Measurements from ENCODE around the gene MPEG1. TPM values are rescaled to one million over a fixed set of nuclear protein-coding genes. Genes with fewer than 3 reads are reported as not detected.

MPEG1 gene
- polyA plus RNA-seq, 2 of the 4 experiments (the other 2 are of a cell fraction), result not detected

- no peaks in the 10 kb centered on the region for H3K9me3 ChIP-seq
- WGBS (ENCODE audit: missing lambda C conversion rate), result 73% methylated on average over 14 of the region's 14 CpGs
- no peak for DNase-seq (ENCODE audit: low read depth in 1 of 2, low spot score in 1 of 2)
- CTCF ChIA-PET, result interaction anchor here (0.5 to 12.3 kb wide), 4 partner anchors 25 to 79 kb away, joined by 3 to 161 read pairs (median 7); partner anchors contain the start of gene DTX4
- ATAC-seq, result no peak
- no peak overlapping the region for H3K4me3 ChIP-seq
- FAIRE-seq, result no peak
- POLR2A ChIA-PET, result no interaction called here
- H3K4me1 ChIP-seq, result no peaks in the 10 kb centered on the region
- no peak overlapping the region for H3K27ac ChIP-seq
- no peak overlapping the region for H3K4me2 ChIP-seq
- TF ChIP-seq FOXS1 (CRISPR knock-in tag; IDR thresholded peaks at IDR 0.05) (no peak), SMC3 (IDR thresholded peaks at IDR 0.05) (no peak), HOXB13 (CRISPR knock-in tag; IDR thresholded peaks at IDR 0.05; ENCODE audit: low read depth) (no peak), CEBPB (IDR thresholded peaks at IDR 0.05) (no peak), CTCF (IDR thresholded peaks at IDR 0.05) (no peak), FOSL2 (IDR thresholded peaks at IDR 0.05) (no peak), FOSL2 (CRISPR knock-in tag; IDR thresholded peaks at IDR 0.05) (no peak), RCOR1 (IDR thresholded peaks at IDR 0.05; ENCODE audit: low read depth, low read length) (no peak)
- TF ChIP-seq, protein P1, sequence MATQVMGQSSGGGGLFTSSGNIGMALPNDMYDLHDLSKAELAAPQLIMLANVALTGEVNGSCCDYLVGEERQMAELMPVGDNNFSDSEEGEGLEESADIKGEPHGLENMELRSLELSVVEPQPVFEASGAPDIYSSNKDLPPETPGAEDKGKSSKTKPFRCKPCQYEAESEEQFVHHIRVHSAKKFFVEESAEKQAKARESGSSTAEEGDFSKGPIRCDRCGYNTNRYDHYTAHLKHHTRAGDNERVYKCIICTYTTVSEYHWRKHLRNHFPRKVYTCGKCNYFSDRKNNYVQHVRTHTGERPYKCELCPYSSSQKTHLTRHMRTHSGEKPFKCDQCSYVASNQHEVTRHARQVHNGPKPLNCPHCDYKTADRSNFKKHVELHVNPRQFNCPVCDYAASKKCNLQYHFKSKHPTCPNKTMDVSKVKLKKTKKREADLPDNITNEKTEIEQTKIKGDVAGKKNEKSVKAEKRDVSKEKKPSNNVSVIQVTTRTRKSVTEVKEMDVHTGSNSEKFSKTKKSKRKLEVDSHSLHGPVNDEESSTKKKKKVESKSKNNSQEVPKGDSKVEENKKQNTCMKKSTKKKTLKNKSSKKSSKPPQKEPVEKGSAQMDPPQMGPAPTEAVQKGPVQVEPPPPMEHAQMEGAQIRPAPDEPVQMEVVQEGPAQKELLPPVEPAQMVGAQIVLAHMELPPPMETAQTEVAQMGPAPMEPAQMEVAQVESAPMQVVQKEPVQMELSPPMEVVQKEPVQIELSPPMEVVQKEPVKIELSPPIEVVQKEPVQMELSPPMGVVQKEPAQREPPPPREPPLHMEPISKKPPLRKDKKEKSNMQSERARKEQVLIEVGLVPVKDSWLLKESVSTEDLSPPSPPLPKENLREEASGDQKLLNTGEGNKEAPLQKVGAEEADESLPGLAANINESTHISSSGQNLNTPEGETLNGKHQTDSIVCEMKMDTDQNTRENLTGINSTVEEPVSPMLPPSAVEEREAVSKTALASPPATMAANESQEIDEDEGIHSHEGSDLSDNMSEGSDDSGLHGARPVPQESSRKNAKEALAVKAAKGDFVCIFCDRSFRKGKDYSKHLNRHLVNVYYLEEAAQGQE (IDR thresholded peaks at IDR 0.05), result no peak
These were observed 12.9 kb downstream of the MPEG1 start for GRCh38 chr11:59199546-59200422.

GRCh38 chr11:59198726-59199125 is 14.0 kb downstream of the MPEG1 start:
- 94% methylated on average over 2 of the region's 2 CpGs for WGBS (ENCODE audit: missing lambda C conversion rate)
- Histone ChIP-seq H3K27ac (no peak overlapping the region), H3K4me1 (no peaks in the 10 kb centered on the region), H3K4me2 (no peak overlapping the region), H3K4me3 (no peak overlapping the region), H3K9me3 (no peaks in the 10 kb centered on the region)
- no peak for FAIRE-seq
- POLR2A ChIA-PET, result no interaction called here
- TF ChIP-seq GATA3 (IDR thresholded peaks at IDR 0.05; ENCODE audit: borderline replicate concordance) (no peak), EHF (CRISPR knock-in tag; IDR thresholded peaks at IDR 0.05) (no peak), KDM1A (IDR thresholded peaks at IDR 0.05; ENCODE audit: low read depth) (no peak), FOSL2 (IDR thresholded peaks at IDR 0.05) (no peak), FOSL2 (CRISPR knock-in tag; IDR thresholded peaks at IDR 0.05) (no peak), RFX5 (IDR thresholded peaks at IDR 0.05) (no peak), ZSCAN20 (CRISPR knock-in tag; IDR thresholded peaks at IDR 0.05) (no peak), ZFP36 (IDR thresholded peaks at IDR 0.05; ENCODE audit: borderline replicate concordance, partially characterized antibody) (no peak), NPAS2 (CRISPR knock-in tag; IDR thresholded peaks at IDR 0.05; ENCODE audit: borderline replicate concordance) (no peak), CHD4 (IDR thresholded peaks at IDR 0.05; ENCODE audit: borderline replicate concordance) (no peak), CEBPB (IDR thresholded peaks at IDR 0.05) (no peak), TFCP2L1 (CRISPR knock-in tag; IDR thresholded peaks at IDR 0.05) (no peak), BHLHE40 (IDR thresholded peaks at IDR 0.05; ENCODE audit: low read depth, low read length) (no peak), ESRRA (IDR thresholded peaks at IDR 0.05; ENCODE audit: borderline replicate concordance, low read length) (no peak)
- TF ChIP-seq, protein P2, sequence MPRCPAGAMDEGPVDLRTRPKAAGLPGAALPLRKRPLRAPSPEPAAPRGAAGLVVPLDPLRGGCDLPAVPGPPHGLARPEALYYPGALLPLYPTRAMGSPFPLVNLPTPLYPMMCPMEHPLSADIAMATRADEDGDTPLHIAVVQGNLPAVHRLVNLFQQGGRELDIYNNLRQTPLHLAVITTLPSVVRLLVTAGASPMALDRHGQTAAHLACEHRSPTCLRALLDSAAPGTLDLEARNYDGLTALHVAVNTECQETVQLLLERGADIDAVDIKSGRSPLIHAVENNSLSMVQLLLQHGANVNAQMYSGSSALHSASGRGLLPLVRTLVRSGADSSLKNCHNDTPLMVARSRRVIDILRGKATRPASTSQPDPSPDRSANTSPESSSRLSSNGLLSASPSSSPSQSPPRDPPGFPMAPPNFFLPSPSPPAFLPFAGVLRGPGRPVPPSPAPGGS (IDR thresholded peaks at IDR 0.05), result no peak
- ATAC-seq, result no peak
- no peak for DNase-seq (ENCODE audit: low read depth in 1 of 2, low spot score in 1 of 2)
- CTCF ChIA-PET, result interaction anchor here (1.3 to 2.3 kb wide), 4 partner anchors 12 to 40 kb away, joined by 3 to 11 read pairs (median 4); partner anchors contain the start of gene DTX4
